PFSK-1 (cell line): Measurements from ENCODE around the gene XKR7.

Experiments
- FOXP2 ChIP-seq: optimal IDR thresholded peaks from 2 replicates; pipeline ENCODE3; 2011; ENCODE audit warnings: borderline replicate concordance, control low read depth, inconsistent platforms; ENCODE audit not compliant: insufficient read depth; ENCODE audit errors: extremely low read length, extremely low read depth
- POLR2AphosphoS5 ChIP-seq: IDR thresholded peaks from 2 replicates; pipeline ENCODE4 v1.6.1; 2012; ENCODE audit warnings: low read depth, mild to moderate bottlenecking, control low read depth, low read length, moderate library complexity
- SIN3A ChIP-seq: IDR thresholded peaks from 2 replicates; pipeline ENCODE4 v1.6.1; 2012; ENCODE audit warnings: mild to moderate bottlenecking, low read length, moderate library complexity, borderline replicate concordance; ENCODE audit not compliant: insufficient read depth
- TAF1 ChIP-seq: IDR thresholded peaks from 2 replicates; pipeline ENCODE4 v1.6.1; 2012; ENCODE audit warnings: low read length, control low read depth, borderline replicate concordance; ENCODE audit not compliant: insufficient read depth
- TF ChIP-seq, protein P1 (sequence below), 2 experiments: IDR thresholded peaks; 2 replicates each; pipeline versions ENCODE4 v1.6.1 to v1.8.0; 2011 to 2012; ENCODE audit warnings: low read depth in 2 of 2, low read length in 2 of 2, control low read depth in 1 of 2, inconsistent platforms in 1 of 2, mild to moderate bottlenecking in 1 of 2, moderate library complexity in 1 of 2; ENCODE audit not compliant: insufficient read depth in 1 of 2

Gene XKR7

DNA sequence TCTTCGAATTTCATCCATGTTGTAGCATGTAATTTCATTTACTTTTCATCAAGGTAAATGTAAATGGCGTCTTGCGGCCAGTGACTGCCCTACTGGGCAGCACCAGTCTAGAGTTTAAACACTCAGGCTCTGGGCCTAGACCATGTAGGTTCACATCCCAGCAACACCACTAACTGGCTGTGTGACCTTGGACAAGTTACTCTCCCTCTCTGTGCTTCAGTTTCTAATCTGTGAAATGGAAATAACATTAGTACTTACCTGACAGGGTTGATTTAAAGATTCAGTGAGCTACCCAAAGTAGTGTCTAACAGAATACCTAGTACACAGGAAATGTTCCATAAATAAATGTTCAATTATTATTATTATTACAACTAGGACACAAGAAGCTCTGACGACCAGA, 45.4 kb upstream of the XKR7 start:
- TF ChIP-seq TAF1 = no peak
- TF ChIP-seq, protein P1, sequence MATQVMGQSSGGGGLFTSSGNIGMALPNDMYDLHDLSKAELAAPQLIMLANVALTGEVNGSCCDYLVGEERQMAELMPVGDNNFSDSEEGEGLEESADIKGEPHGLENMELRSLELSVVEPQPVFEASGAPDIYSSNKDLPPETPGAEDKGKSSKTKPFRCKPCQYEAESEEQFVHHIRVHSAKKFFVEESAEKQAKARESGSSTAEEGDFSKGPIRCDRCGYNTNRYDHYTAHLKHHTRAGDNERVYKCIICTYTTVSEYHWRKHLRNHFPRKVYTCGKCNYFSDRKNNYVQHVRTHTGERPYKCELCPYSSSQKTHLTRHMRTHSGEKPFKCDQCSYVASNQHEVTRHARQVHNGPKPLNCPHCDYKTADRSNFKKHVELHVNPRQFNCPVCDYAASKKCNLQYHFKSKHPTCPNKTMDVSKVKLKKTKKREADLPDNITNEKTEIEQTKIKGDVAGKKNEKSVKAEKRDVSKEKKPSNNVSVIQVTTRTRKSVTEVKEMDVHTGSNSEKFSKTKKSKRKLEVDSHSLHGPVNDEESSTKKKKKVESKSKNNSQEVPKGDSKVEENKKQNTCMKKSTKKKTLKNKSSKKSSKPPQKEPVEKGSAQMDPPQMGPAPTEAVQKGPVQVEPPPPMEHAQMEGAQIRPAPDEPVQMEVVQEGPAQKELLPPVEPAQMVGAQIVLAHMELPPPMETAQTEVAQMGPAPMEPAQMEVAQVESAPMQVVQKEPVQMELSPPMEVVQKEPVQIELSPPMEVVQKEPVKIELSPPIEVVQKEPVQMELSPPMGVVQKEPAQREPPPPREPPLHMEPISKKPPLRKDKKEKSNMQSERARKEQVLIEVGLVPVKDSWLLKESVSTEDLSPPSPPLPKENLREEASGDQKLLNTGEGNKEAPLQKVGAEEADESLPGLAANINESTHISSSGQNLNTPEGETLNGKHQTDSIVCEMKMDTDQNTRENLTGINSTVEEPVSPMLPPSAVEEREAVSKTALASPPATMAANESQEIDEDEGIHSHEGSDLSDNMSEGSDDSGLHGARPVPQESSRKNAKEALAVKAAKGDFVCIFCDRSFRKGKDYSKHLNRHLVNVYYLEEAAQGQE (IDR thresholded peaks at IDR 0.05; ENCODE audit: insufficient read depth in 1 of 2, low read depth in 2 of 2, low read length in 2 of 2) = no peak
- no peak for TF ChIP-seq POLR2AphosphoS5
- TF ChIP-seq FOXP2 = no peak
- no peak for TF ChIP-seq SIN3A

DNA sequence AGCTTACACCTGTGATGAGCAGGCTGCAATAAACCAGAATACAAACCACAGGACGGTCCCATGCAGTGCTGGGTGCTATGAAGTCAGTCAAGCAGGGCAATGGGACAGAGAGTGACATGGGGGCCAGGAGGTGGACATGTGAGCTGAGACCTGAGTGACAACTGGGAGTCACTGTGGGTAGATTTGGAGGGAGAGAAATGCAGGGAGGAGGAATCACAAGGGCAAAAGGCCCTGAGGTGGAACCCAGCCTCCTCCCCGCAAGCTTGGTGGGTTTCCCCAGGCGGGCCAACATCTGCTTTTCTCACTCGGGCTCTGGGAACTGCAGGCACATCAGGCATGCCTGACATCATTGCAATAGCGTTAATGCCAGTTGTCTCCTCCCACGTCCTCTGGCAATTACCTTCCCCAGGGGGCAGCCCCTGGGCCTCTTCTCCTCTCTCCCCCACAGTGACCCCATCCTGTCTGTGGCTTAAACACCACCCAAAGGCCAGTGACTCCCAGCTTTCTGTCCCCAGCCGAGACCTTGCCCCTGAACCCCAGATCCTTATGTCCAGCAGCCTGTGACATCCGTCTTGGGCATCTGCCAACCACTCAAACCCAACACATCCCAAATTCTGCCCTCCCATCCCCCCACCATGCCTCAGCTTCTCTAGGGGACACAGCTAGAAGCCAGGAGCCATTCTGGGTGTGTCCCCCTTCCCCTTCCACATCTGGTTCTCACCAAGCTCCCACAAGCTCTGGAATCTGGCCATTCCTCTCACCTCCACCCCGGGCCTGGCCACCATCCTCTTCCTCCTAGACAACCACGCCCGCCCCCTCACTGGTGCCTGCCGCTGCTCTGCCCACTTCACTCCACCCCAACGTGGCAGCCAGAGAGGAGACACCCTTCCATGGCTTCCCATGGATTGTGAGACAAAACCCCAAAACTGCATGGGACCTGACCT, 44.3 kb upstream of the XKR7 start:
- TF ChIP-seq FOXP2 = no peak
- TF ChIP-seq SIN3A = no peak
- TF ChIP-seq, protein P1 (IDR thresholded peaks at IDR 0.05; ENCODE audit: insufficient read depth in 1 of 2, low read depth in 2 of 2, low read length in 2 of 2) = no peak
- no peak for TF ChIP-seq TAF1
- no peak for TF ChIP-seq POLR2AphosphoS5

GRCh38 chr20:31924561-31924960, 43.4 kb upstream of the XKR7 start:
- TF ChIP-seq, protein P1 (IDR thresholded peaks at IDR 0.05; ENCODE audit: insufficient read depth in 1 of 2, low read depth in 2 of 2, low read length in 2 of 2) = no peak
- TF ChIP-seq FOXP2 (no peak), TAF1 (no peak), SIN3A (no peak), POLR2AphosphoS5 (no peak)

DNA sequence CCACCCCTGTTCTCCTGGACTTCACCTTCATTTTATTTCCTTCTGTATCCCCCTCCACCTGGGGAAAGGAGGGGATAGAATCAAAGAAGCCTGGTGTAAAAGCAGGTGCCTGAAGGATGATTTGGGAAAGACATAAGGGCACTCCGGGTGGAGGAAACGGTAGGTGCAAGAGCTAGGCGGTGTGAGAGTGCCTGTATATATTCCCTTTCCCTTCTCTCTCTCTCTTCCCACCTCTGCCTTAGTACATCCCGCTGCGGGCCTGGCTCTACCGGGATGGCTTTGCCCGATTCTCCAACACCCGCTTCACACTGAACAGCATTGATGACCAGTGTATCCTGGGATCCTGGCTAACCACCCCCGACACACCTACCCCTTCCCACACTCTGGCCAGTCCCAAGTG, 42.3 kb upstream of the XKR7 start:
- TF ChIP-seq POLR2AphosphoS5 = no peak
- no peak for TF ChIP-seq FOXP2
- no peak for TF ChIP-seq TAF1
- TF ChIP-seq, protein P1 (IDR thresholded peaks at IDR 0.05; ENCODE audit: insufficient read depth in 1 of 2, low read depth in 2 of 2, low read length in 2 of 2) = no peak
- TF ChIP-seq SIN3A = no peak
